HEK293T (cell line): ENCODE results near the gene CSGALNACT2.

Source experiments
- BHLHE40 ChIP-seq: fragments of 450-650 bp; IDR thresholded peaks from 2 replicates; pipeline ENCODE4 v1.6.1; 2016; ENCODE audit warnings: mild to moderate bottlenecking, moderate library complexity, borderline replicate concordance
- CTBP1 ChIP-seq: fragments of 450-650 bp; IDR thresholded peaks from 2 replicates; pipeline ENCODE4 v1.6.1; 2016; ENCODE audit warnings: borderline replicate concordance
- FOXM1 ChIP-seq: fragments of 450-650 bp; IDR thresholded peaks from 2 replicates; pipeline ENCODE4 v1.6.1; 2017; ENCODE audit warnings: mild to moderate bottlenecking, borderline replicate concordance
- SP1 ChIP-seq: fragments of 450-650 bp; IDR thresholded peaks from 2 replicates; pipeline ENCODE4 v1.6.1; 2017
- SUZ12 ChIP-seq: fragments of 450-650 bp; IDR thresholded peaks from 2 replicates; pipeline ENCODE4 v1.6.1; 2016; ENCODE audit warnings: mild to moderate bottlenecking
- ZNF384 ChIP-seq: fragments of 450-650 bp; IDR thresholded peaks from 2 replicates; pipeline ENCODE4 v1.6.1; 2016

- TF ChIP-seq SUZ12 (no peak), FOXM1 (no peak), ZNF384 (no peak), CTBP1 (no peak), BHLHE40 (no peak), SP1 (no peak)
Observed at GRCh38 chr10:43122826-43123225, 15.4 kb upstream of the CSGALNACT2 start.
